ENCODE measurements around the gene NME2. TPM values are rescaled to one million over a fixed set of nuclear protein-coding genes. Genes with fewer than 3 reads are reported as not detected.

The NME2 gene
- total RNA-seq, 1 donor from 2014 or later, result 476 TPM

DNA sequence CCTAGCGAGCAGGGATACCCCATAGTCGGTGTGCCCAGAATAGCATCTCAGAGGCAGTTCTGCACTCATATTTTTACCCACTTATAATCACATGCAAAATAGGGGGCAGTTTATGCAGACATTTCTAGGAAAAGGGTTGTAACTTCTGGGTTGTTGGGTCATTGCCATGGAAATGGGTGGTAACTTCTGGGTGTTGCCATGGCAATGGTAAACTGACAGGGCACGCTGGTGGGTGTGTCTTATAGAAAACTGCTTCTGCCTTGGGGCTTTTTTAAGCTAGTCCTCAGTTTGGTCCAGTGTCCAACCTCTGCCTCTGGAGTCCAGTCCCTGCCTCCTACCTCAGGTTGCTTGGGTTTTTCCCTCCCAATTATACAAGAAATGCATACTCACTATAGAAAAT lies 38.1 kb upstream of the NME2 start:
- H3K27me3 Mint-ChIP-seq (ENCODE audit: unreplicated experiment), result peaks cover 2% of the 10 kb centered on the region
- no peak overlapping the region for H3K4me3 Mint-ChIP-seq (ENCODE audit: unreplicated experiment)
- no peak for DNase-seq (ENCODE audit: low spot score)
- H3K36me3 Mint-ChIP-seq (ENCODE audit: low read depth, unreplicated experiment), result no peaks in the 10 kb centered on the region
- peaks cover 3% of the 10 kb centered on the region for H3K4me1 Mint-ChIP-seq (ENCODE audit: unreplicated experiment)
- no peaks in the 10 kb centered on the region for H3K9me3 Mint-ChIP-seq (ENCODE audit: unreplicated experiment)
- H3K27ac Mint-ChIP-seq (ENCODE audit: unreplicated experiment), result peak overlapping the region; percentile 3
- TF ChIP-seq, protein P1, sequence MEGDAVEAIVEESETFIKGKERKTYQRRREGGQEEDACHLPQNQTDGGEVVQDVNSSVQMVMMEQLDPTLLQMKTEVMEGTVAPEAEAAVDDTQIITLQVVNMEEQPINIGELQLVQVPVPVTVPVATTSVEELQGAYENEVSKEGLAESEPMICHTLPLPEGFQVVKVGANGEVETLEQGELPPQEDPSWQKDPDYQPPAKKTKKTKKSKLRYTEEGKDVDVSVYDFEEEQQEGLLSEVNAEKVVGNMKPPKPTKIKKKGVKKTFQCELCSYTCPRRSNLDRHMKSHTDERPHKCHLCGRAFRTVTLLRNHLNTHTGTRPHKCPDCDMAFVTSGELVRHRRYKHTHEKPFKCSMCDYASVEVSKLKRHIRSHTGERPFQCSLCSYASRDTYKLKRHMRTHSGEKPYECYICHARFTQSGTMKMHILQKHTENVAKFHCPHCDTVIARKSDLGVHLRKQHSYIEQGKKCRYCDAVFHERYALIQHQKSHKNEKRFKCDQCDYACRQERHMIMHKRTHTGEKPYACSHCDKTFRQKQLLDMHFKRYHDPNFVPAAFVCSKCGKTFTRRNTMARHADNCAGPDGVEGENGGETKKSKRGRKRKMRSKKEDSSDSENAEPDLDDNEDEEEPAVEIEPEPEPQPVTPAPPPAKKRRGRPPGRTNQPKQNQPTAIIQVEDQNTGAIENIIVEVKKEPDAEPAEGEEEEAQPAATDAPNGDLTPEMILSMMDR (IDR thresholded peaks at IDR 0.05; ENCODE audit: unreplicated experiment), result no peak

DNA sequence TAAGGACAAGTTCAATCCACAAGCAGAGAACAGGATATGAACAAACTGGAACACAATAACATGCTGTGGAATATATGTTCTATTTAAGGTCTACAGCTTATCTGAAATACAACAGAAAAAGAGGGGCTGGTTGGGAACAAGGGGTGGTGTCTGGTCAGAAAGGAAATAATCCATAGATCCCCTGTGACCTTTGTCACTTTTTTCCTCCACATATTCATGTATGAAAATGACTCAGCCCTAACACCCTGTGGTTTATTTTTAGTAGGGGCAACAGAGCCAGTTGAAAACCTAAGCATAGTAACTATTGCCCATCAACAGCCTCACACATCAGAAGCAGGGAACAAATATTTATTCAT lies 33.3 kb upstream of the NME2 start:
- no peaks in the 10 kb centered on the region for H3K36me3 Mint-ChIP-seq (ENCODE audit: low read depth, unreplicated experiment)
- H3K4me3 Mint-ChIP-seq (ENCODE audit: unreplicated experiment), result no peak overlapping the region
- peaks cover 3% of the 10 kb centered on the region for H3K4me1 Mint-ChIP-seq (ENCODE audit: unreplicated experiment)
- DNase-seq (ENCODE audit: low spot score), result no peak
- no peak overlapping the region for H3K27ac Mint-ChIP-seq (ENCODE audit: unreplicated experiment)
- TF ChIP-seq, protein P1 (IDR thresholded peaks at IDR 0.05; ENCODE audit: unreplicated experiment), result no peak
- H3K9me3 Mint-ChIP-seq (ENCODE audit: unreplicated experiment), result no peaks in the 10 kb centered on the region
- peaks cover 1% of the 10 kb centered on the region for H3K27me3 Mint-ChIP-seq (ENCODE audit: unreplicated experiment)

GRCh38 chr17:51133365-51133764 lies 32.8 kb upstream of the NME2 start:
- H3K27ac Mint-ChIP-seq (ENCODE audit: unreplicated experiment), result no peak overlapping the region
- no peak for DNase-seq (ENCODE audit: low spot score)
- H3K27me3 Mint-ChIP-seq (ENCODE audit: unreplicated experiment), result peaks cover 2% of the 10 kb centered on the region
- TF ChIP-seq, protein P1 (IDR thresholded peaks at IDR 0.05; ENCODE audit: unreplicated experiment), result no peak
- no peak overlapping the region for H3K4me3 Mint-ChIP-seq (ENCODE audit: unreplicated experiment)
- no peaks in the 10 kb centered on the region for H3K36me3 Mint-ChIP-seq (ENCODE audit: low read depth, unreplicated experiment)
- no peaks in the 10 kb centered on the region for H3K9me3 Mint-ChIP-seq (ENCODE audit: unreplicated experiment)
- H3K4me1 Mint-ChIP-seq (ENCODE audit: unreplicated experiment), result peaks cover 3% of the 10 kb centered on the region

DNA sequence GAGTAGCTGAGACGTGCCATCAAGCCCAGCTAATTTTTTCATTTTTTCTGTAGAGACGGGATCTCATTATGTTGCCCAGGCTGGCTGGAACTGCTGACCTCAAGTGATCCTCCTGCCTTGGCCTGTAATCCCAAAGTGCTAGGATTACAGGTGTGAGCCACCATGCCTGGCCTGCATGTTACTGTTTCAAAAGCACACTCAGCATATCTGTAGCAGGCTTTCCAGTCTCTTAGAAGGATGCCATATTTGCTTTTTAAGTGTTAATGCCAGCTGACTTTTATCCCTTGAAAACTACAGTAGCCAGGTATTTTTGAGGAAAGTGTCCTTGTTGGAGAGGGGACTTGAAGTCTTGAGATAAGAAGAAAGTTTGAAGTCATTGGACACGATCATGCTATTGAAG lies 30.3 kb upstream of the NME2 start:
- Mint-ChIP-seq H3K4me3 (ENCODE audit: unreplicated experiment) (no peak overlapping the region), H3K4me1 (ENCODE audit: unreplicated experiment) (peaks cover 3% of the 10 kb centered on the region), H3K36me3 (ENCODE audit: low read depth, unreplicated experiment) (no peaks in the 10 kb centered on the region), H3K9me3 (ENCODE audit: unreplicated experiment) (no peaks in the 10 kb centered on the region), H3K27me3 (ENCODE audit: unreplicated experiment) (peaks cover 3% of the 10 kb centered on the region), H3K27ac (ENCODE audit: unreplicated experiment) (no peak overlapping the region)
- TF ChIP-seq, protein P1 (IDR thresholded peaks at IDR 0.05; ENCODE audit: unreplicated experiment), result no peak
- DNase-seq (ENCODE audit: low spot score), result no peak

DNA sequence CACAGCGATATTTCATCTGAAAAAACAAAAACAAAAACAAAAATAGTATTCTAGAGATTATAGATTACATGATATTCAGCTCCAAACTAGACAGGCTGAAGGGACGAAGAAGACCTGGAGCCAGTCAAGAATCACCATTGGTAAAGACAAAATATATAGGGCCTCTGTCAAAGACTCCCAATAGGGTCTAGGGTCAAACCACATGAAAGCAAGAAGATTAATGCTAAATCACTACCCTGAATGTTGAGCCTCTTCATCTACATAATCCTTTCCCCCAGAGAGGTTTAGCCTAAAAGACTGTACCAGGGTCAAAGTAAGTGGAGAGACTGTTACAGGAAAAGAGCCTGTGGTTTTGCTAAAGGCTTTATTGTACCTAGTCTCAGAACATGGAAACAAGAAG lies 23.6 kb upstream of the NME2 start:
- H3K9me3 Mint-ChIP-seq (ENCODE audit: unreplicated experiment), result no peaks in the 10 kb centered on the region
- no peaks in the 10 kb centered on the region for H3K36me3 Mint-ChIP-seq (ENCODE audit: low read depth, unreplicated experiment)
- no peak overlapping the region for H3K4me3 Mint-ChIP-seq (ENCODE audit: unreplicated experiment)
- TF ChIP-seq, protein P1 (IDR thresholded peaks at IDR 0.05; ENCODE audit: unreplicated experiment), result no peak
- no peak overlapping the region for H3K27ac Mint-ChIP-seq (ENCODE audit: unreplicated experiment)
- no peaks in the 10 kb centered on the region for H3K4me1 Mint-ChIP-seq (ENCODE audit: unreplicated experiment)
- no peak for DNase-seq (ENCODE audit: low spot score)
- H3K27me3 Mint-ChIP-seq (ENCODE audit: unreplicated experiment), result peaks cover 1% of the 10 kb centered on the region
